ENCODE data around the gene URB2. TPM values are rescaled to one million over a fixed set of nuclear protein-coding genes. Genes with fewer than 3 reads are reported as not detected.

The URB2 gene
- total RNA-seq, 1 donor from 2014 or later = 27.0 TPM

- intact Hi-C loops (cut with micrococcal nuclease) = no loop called here
- peaks cover 67% of the 10 kb centered on the region for H3K36me3 Mint-ChIP-seq (ENCODE audit: low read depth)
- H3K4me1 Mint-ChIP-seq (ENCODE audit: low read depth) = peaks cover 3% of the 10 kb centered on the region
- H3K27ac Mint-ChIP-seq = no peak overlapping the region
- H3K4me3 Mint-ChIP-seq (ENCODE audit: low read depth) = no peak overlapping the region
- no peaks in the 10 kb centered on the region for H3K27me3 Mint-ChIP-seq (ENCODE audit: low read depth)
- H3K9me3 Mint-ChIP-seq = no peaks in the 10 kb centered on the region
- DNase-seq (ENCODE audit: low spot score) = no peak
These were observed 11.7 kb downstream of the URB2 start for GRCh38 chr1:229637746-229638145.

DNA sequence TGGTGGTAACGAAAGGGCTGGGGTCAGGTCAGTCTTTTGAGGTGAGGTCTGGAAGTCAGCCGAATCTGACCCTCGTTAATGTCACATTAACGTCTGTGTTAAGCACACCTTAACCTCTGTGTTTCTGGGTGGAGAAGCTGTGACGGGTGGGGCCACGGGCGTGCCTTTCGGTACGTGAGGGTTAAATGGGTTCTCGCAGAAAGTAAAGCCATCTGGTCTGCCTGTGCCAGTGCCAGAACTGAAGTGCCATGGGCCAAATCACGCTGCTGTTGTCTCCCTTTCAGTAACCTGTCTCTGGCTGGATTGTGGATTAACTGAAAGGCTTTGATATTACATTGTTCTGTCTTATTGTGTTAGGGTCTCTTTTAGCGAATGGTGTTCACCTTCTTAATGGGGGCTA is 14.4 kb downstream of the URB2 start:
- no peak overlapping the region for H3K27ac Mint-ChIP-seq
- intact Hi-C loops (cut with micrococcal nuclease) = no loop called here
- H3K9me3 Mint-ChIP-seq = no peaks in the 10 kb centered on the region
- H3K4me3 Mint-ChIP-seq (ENCODE audit: low read depth) = no peak overlapping the region
- H3K27me3 Mint-ChIP-seq (ENCODE audit: low read depth) = no peaks in the 10 kb centered on the region
- peaks cover 3% of the 10 kb centered on the region for H3K4me1 Mint-ChIP-seq (ENCODE audit: low read depth)
- no peak for DNase-seq (ENCODE audit: low spot score)
- peaks cover 72% of the 10 kb centered on the region for H3K36me3 Mint-ChIP-seq (ENCODE audit: low read depth)

GRCh38 chr1:229641306-229641705 is 15.3 kb downstream of the URB2 start:
- no peak for DNase-seq (ENCODE audit: low spot score)
- Mint-ChIP-seq H3K9me3 (no peaks in the 10 kb centered on the region), H3K36me3 (ENCODE audit: low read depth) (peaks cover 71% of the 10 kb centered on the region), H3K27me3 (ENCODE audit: low read depth) (no peaks in the 10 kb centered on the region), H3K27ac (no peak overlapping the region), H3K4me3 (ENCODE audit: low read depth) (no peak overlapping the region), H3K4me1 (ENCODE audit: low read depth) (peaks cover 3% of the 10 kb centered on the region)
- intact Hi-C loops (cut with micrococcal nuclease) = no loop called here

- Mint-ChIP-seq H3K36me3 (ENCODE audit: low read depth) (peaks cover 70% of the 10 kb centered on the region), H3K9me3 (no peaks in the 10 kb centered on the region), H3K4me1 (ENCODE audit: low read depth) (peaks cover 3% of the 10 kb centered on the region), H3K27ac (no peak overlapping the region), H3K4me3 (ENCODE audit: low read depth) (no peak overlapping the region), H3K27me3 (ENCODE audit: low read depth) (no peaks in the 10 kb centered on the region)
- DNase-seq (ENCODE audit: low spot score) = no peak
- intact Hi-C loops (cut with micrococcal nuclease) = no loop called here
These were observed 16.3 kb downstream of the URB2 start for GRCh38 chr1:229642376-229642775.

GRCh38 chr1:229642970-229643369 is 16.9 kb downstream of the URB2 start:
- DNase-seq (ENCODE audit: low spot score) = no peak
- no peaks in the 10 kb centered on the region for H3K27me3 Mint-ChIP-seq (ENCODE audit: low read depth)
- H3K4me3 Mint-ChIP-seq (ENCODE audit: low read depth) = no peak overlapping the region
- peaks cover 3% of the 10 kb centered on the region for H3K4me1 Mint-ChIP-seq (ENCODE audit: low read depth)
- H3K36me3 Mint-ChIP-seq (ENCODE audit: low read depth) = peaks cover 68% of the 10 kb centered on the region
- no peaks in the 10 kb centered on the region for H3K9me3 Mint-ChIP-seq
- intact Hi-C loops (cut with micrococcal nuclease) = no loop called here
- no peak overlapping the region for H3K27ac Mint-ChIP-seq

GRCh38 chr1:229643996-229644745 is 18.1 kb downstream of the URB2 start:
- no peak overlapping the region for H3K4me3 Mint-ChIP-seq (ENCODE audit: low read depth)
- no peaks in the 10 kb centered on the region for H3K27me3 Mint-ChIP-seq (ENCODE audit: low read depth)
- H3K27ac Mint-ChIP-seq = no peak overlapping the region
- H3K36me3 Mint-ChIP-seq (ENCODE audit: low read depth) = peaks cover 66% of the 10 kb centered on the region
- peaks cover 3% of the 10 kb centered on the region for H3K4me1 Mint-ChIP-seq (ENCODE audit: low read depth)
- intact Hi-C loops (cut with micrococcal nuclease) = no loop called here
- H3K9me3 Mint-ChIP-seq = no peaks in the 10 kb centered on the region
- no peak for DNase-seq (ENCODE audit: low spot score)

GRCh38 chr1:229645324-229645993 is 19.4 kb downstream of the URB2 start:
- Mint-ChIP-seq H3K4me3 (ENCODE audit: low read depth) (no peak overlapping the region), H3K9me3 (no peaks in the 10 kb centered on the region), H3K27me3 (ENCODE audit: low read depth) (no peaks in the 10 kb centered on the region), H3K4me1 (ENCODE audit: low read depth) (peaks cover 3% of the 10 kb centered on the region), H3K27ac (no peak overlapping the region), H3K36me3 (ENCODE audit: low read depth) (peaks cover 69% of the 10 kb centered on the region)
- intact Hi-C loops (cut with micrococcal nuclease) = no loop called here
- DNase-seq (ENCODE audit: low spot score) = no peak

- peaks cover 77% of the 10 kb centered on the region for H3K36me3 Mint-ChIP-seq (ENCODE audit: low read depth)
- intact Hi-C loops (cut with micrococcal nuclease) = no loop called here
- H3K4me1 Mint-ChIP-seq (ENCODE audit: low read depth) = no peaks in the 10 kb centered on the region
- no peak overlapping the region for H3K27ac Mint-ChIP-seq
- H3K4me3 Mint-ChIP-seq (ENCODE audit: low read depth) = no peak overlapping the region
- H3K9me3 Mint-ChIP-seq = no peaks in the 10 kb centered on the region
- no peak for DNase-seq (ENCODE audit: low spot score)
- no peaks in the 10 kb centered on the region for H3K27me3 Mint-ChIP-seq (ENCODE audit: low read depth)
These were observed 22.4 kb downstream of the URB2 start for GRCh38 chr1:229648406-229648805.

- Mint-ChIP-seq H3K4me3 (ENCODE audit: low read depth) (no peak overlapping the region), H3K4me1 (ENCODE audit: low read depth) (no peaks in the 10 kb centered on the region), H3K36me3 (ENCODE audit: low read depth) (peaks cover 78% of the 10 kb centered on the region), H3K27ac (no peak overlapping the region), H3K9me3 (no peaks in the 10 kb centered on the region), H3K27me3 (ENCODE audit: low read depth) (no peaks in the 10 kb centered on the region)
- intact Hi-C loops (cut with micrococcal nuclease) = no loop called here
- no peak for DNase-seq (ENCODE audit: low spot score)
These were observed 24.0 kb downstream of the URB2 start for GRCh38 chr1:229650045-229650444.

DNA sequence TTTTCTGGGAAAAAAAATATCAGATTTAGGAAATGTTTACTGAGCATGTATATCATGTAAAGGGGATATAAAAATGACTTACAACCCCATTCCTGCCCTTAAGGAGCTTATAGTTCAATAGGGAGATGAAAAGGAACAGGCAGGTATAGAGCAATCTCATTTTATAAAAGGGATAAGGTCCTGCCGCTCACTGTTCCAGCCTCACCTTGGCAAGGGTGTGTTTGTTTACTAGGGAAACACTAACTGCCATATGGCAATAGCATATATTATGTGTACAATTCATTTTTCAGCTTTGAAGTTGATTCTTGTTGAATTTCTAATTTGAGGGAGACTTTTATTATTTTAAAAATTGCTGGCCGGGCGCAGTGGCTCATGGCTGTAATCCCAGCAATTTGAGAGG is 25.5 kb downstream of the URB2 start:
- intact Hi-C loops (cut with micrococcal nuclease) = no loop called here
- no peaks in the 10 kb centered on the region for H3K4me1 Mint-ChIP-seq (ENCODE audit: low read depth)
- no peak overlapping the region for H3K27ac Mint-ChIP-seq
- no peak overlapping the region for H3K4me3 Mint-ChIP-seq (ENCODE audit: low read depth)
- DNase-seq (ENCODE audit: low spot score) = no peak
- H3K27me3 Mint-ChIP-seq (ENCODE audit: low read depth) = no peaks in the 10 kb centered on the region
- H3K36me3 Mint-ChIP-seq (ENCODE audit: low read depth) = peaks cover 77% of the 10 kb centered on the region
- H3K9me3 Mint-ChIP-seq = no peaks in the 10 kb centered on the region

- H3K27ac Mint-ChIP-seq = no peak overlapping the region
- no peaks in the 10 kb centered on the region for H3K9me3 Mint-ChIP-seq
- H3K4me1 Mint-ChIP-seq (ENCODE audit: low read depth) = peaks cover 8% of the 10 kb centered on the region
- H3K36me3 Mint-ChIP-seq (ENCODE audit: low read depth) = peaks cover 81% of the 10 kb centered on the region
- no peak for DNase-seq (ENCODE audit: low spot score)
- intact Hi-C loops (cut with micrococcal nuclease) = no loop called here
- H3K27me3 Mint-ChIP-seq (ENCODE audit: low read depth) = no peaks in the 10 kb centered on the region
- H3K4me3 Mint-ChIP-seq (ENCODE audit: low read depth) = no peak overlapping the region
These were observed 27.4 kb downstream of the URB2 start for GRCh38 chr1:229653420-229653819.

DNA sequence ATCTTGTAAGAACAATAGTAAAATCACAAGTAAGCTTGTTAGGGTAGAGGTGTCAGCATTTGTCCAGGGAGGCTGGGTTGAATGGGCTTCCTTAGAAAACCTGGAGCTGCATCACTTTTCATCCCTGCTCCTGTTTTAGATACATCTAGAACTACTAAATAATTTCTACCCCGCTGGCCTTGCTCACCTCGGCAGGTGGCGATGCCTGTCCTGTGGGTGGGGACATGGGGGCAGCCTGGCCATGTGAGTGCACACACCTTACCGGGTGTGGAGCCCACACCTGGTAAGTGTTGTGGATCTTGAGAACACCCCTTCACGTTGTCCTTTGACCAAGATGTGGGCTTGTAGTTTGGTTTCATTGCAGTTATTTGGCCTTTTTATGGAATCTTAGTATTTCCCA is 29.7 kb downstream of the URB2 start:
- Mint-ChIP-seq H3K27me3 (ENCODE audit: low read depth) (no peaks in the 10 kb centered on the region), H3K36me3 (ENCODE audit: low read depth) (peaks cover 71% of the 10 kb centered on the region), H3K9me3 (no peaks in the 10 kb centered on the region), H3K4me3 (ENCODE audit: low read depth) (no peak overlapping the region), H3K4me1 (ENCODE audit: low read depth) (peaks cover 8% of the 10 kb centered on the region), H3K27ac (no peak overlapping the region)
- DNase-seq (ENCODE audit: low spot score) = no peak
- intact Hi-C loops (cut with micrococcal nuclease) = no loop called here

DNA sequence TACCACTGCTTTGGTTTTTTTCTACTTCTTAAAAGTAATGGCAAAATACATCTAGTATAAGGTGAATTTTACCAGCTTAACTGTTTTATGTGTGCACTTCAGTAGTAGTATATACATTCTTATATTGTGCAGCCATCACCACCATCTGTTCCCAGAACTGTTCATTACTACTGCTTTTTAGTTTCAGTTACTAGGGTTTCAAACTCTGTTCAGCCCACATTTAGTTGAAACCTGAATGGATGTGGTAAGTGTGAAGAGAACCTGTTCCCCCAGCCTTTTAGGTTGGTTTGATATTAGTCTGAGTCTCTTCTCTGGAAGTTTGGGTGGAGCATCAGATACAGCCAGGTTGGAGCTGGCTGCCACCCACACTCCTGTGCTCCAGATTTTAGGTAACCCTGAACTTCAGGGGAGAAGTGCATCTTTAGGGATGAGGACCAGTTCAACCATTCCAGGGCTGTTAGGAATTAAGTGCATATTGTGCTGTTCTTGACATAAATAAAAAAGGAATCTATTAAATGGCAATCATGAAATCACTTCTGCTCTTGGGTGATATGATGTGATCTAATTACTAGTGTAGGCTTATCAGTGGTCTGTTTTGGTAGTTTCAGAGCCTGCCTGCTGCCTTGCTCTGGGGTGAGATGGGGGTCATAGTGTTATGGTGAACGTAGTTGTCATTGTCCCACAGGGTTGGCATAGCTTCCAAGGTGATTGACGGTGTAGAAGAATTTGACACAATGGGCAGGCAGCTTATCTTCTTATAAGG is 32.1 kb downstream of the URB2 start:
- Mint-ChIP-seq H3K4me3 (ENCODE audit: low read depth) (no peak overlapping the region), H3K9me3 (no peaks in the 10 kb centered on the region), H3K4me1 (ENCODE audit: low read depth) (peaks cover 10% of the 10 kb centered on the region), H3K36me3 (ENCODE audit: low read depth) (peaks cover 73% of the 10 kb centered on the region), H3K27ac (peak overlapping the region; percentile 40), H3K27me3 (ENCODE audit: low read depth) (no peaks in the 10 kb centered on the region)
- intact Hi-C loops (cut with micrococcal nuclease) = no loop called here
- no peak for DNase-seq (ENCODE audit: low spot score)

Data from activated T-helper 2 cell treated with anti-CD3 and anti-CD28 coated beads, Interferon-gamma antibody, Interleukin-2, Interleukin-4, amounts not matched to agents 10 μg/mL and 5 μg/mL and 100 μg/mL, durations not matched to agents 14 hours and 24 hours and 36 hours (primary cell).